Measurements from ENCODE around the gene OTOF. TPM values are rescaled to one million over a fixed set of nuclear protein-coding genes. Genes with fewer than 3 reads are reported as not detected.
A peak's percentile ranks its signal among the peaks of the same experiment; 100 is the strongest.

The OTOF gene
- total RNA-seq, 1 donor from 2014 or later, result not detected

- intact Hi-C loops (cut with micrococcal nuclease), result no loop called here
- ATAC-seq (no peak), DNase-seq (no peak)
These were observed 26.1 kb upstream of the OTOF start for GRCh38 chr2:26504002-26504401.

GRCh38 chr2:26503231-26503880 lies 25.4 kb upstream of the OTOF start:
- DNase-seq (peak; percentile 84), ATAC-seq (peak; percentile 97)
- intact Hi-C loops (cut with micrococcal nuclease), result no loop called here

GRCh38 chr2:26500406-26500805 lies 22.5 kb upstream of the OTOF start:
- DNase-seq (no peak), ATAC-seq (no peak)
- intact Hi-C loops (cut with micrococcal nuclease), result no loop called here

- intact Hi-C loops (cut with micrococcal nuclease), result no loop called here
- ATAC-seq, result peak; percentile 19
- DNase-seq, result peak; percentile 14
These were observed 17.9 kb upstream of the OTOF start for GRCh38 chr2:26495705-26496297.

GRCh38 chr2:26494891-26495290 lies 17.0 kb upstream of the OTOF start:
- ATAC-seq, result no peak
- peak; percentile 8 for DNase-seq
- intact Hi-C loops (cut with micrococcal nuclease), result no loop called here

GRCh38 chr2:26494199-26494598 lies 16.3 kb upstream of the OTOF start:
- no peak for ATAC-seq
- intact Hi-C loops (cut with micrococcal nuclease), result no loop called here
- no peak for DNase-seq

- intact Hi-C loops (cut with micrococcal nuclease), result no loop called here
- DNase-seq, result no peak
- ATAC-seq, result no peak
These were observed 15.6 kb upstream of the OTOF start for GRCh38 chr2:26493566-26493965.

- ATAC-seq, result no peak
- intact Hi-C loops (cut with micrococcal nuclease), result no loop called here
- peak; percentile 11 for DNase-seq
These were observed 15.0 kb upstream of the OTOF start for GRCh38 chr2:26492749-26493515.

GRCh38 chr2:26491563-26492167 lies 13.7 kb upstream of the OTOF start:
- intact Hi-C loops (cut with micrococcal nuclease), result no loop called here

GRCh38 chr2:26489213-26489850 lies 11.4 kb upstream of the OTOF start:
- ATAC-seq, result no peak

More at GRCh38 chr2:26491563-26492167, 13.7 kb upstream of the OTOF start:
- no peak for ATAC-seq
- DNase-seq, result peak; percentile 15

GRCh38 chr2:26488463-26489212 lies 10.7 kb upstream of the OTOF start:
- ATAC-seq (no peak), DNase-seq (no peak)
- intact Hi-C loops (cut with micrococcal nuclease), result no loop called here

More at GRCh38 chr2:26489213-26489850, 11.4 kb upstream of the OTOF start:
- intact Hi-C loops (cut with micrococcal nuclease), result no loop called here
- peak; percentile 9 for DNase-seq

GRCh38 chr2:26487192-26487591 lies 9.3 kb upstream of the OTOF start:
- DNase-seq (no peak), ATAC-seq (no peak)
- intact Hi-C loops (cut with micrococcal nuclease), result no loop called here

GRCh38 chr2:26486789-26487188 lies 8.9 kb upstream of the OTOF start:
- no peak for DNase-seq
- intact Hi-C loops (cut with micrococcal nuclease), result no loop called here
- ATAC-seq, result no peak

- DNase-seq (no peak), ATAC-seq (no peak)
- intact Hi-C loops (cut with micrococcal nuclease), result no loop called here
These were observed 7.9 kb upstream of the OTOF start for GRCh38 chr2:26485725-26486418.

- DNase-seq, result no peak
- intact Hi-C loops (cut with micrococcal nuclease), result no loop called here
- no peak for ATAC-seq
These were observed 7.2 kb upstream of the OTOF start for GRCh38 chr2:26485099-26485498.

GRCh38 chr2:26484579-26484978 lies 6.7 kb upstream of the OTOF start:
- intact Hi-C loops (cut with micrococcal nuclease), result no loop called here
- ATAC-seq (no peak), DNase-seq (no peak)

GRCh38 chr2:26483957-26484565 lies 6.1 kb upstream of the OTOF start:
- ATAC-seq (peak; percentile 89), DNase-seq (no peak)
- intact Hi-C loops (cut with micrococcal nuclease), result no loop called here

GRCh38 chr2:26483516-26483915 lies 5.6 kb upstream of the OTOF start:
- intact Hi-C loops (cut with micrococcal nuclease), result no loop called here
- ATAC-seq (peak; percentile 59), DNase-seq (no peak)

All from left ventricle myocardium superior (tissue), 1 donor.